Upper lobe of left lung (tissue), 6 donors: Measurements from ENCODE around the gene POFUT2. TPM values are rescaled to one million over a fixed set of nuclear protein-coding genes. Genes with fewer than 3 reads are reported as not detected.

ENCODE experiments used
- ATAC-seq, 2 donors: fragments of 200-7000 bp; cut with Tn5 transposase; one replicate each; pipeline ENCODE4 v1.9.1; 2022; ENCODE audit warnings: mild to moderate bottlenecking in 2 of 2, moderate library complexity in 2 of 2; ENCODE audit not compliant: low FRiP score in 2 of 2
- DNase-seq, 2 donors: peaks; one replicate each; pipeline ENCODE4 v3.0.0-alpha.2; 2019 to 2020
- H3K27ac ChIP-seq, 4 donors: fragments of 200-600 bp; sonication (generic); one replicate each; pipeline ENCODE4 v1.5.1; 2016 to 2019
- H3K27me3 ChIP-seq, 4 donors: fragments of 200-600 bp; sonication (generic); one replicate each; pipeline ENCODE4 v1.5.1; 2017 to 2019
- H3K36me3 ChIP-seq, 4 donors: fragments of 200-600 bp; sonication (generic); one replicate each; pipeline ENCODE4 v1.5.1; 2016 to 2019
- H3K4me1 ChIP-seq, 4 donors: fragments of 200-600 bp; sonication (generic); one replicate each; pipeline ENCODE4 v1.5.1; 2018 to 2019
- H3K4me3 ChIP-seq, 4 donors: fragments of 200-600 bp; sonication (generic); one replicate each; pipeline ENCODE4 v1.5.1; 2017 to 2019; ENCODE audit warnings: mild to moderate bottlenecking in 2 of 4, moderate library complexity in 1 of 4
- H3K9me3 ChIP-seq, 4 donors: fragments of 200-600 bp; sonication (generic); one replicate each; pipeline ENCODE4 v1.5.1; 2018 to 2019
- CTCF ChIP-seq, 6 experiments: fragments of 450-650 bp in 4 of 6; fragments of 200-600 bp in 2 of 6; sonication (generic) in 2 of 6; IDR thresholded peaks; one replicate each; pipeline ENCODE4 v1.5.1; 2016 to 2019; ENCODE audit warnings: antibody characterized with exemption in 6 of 6
- EP300 ChIP-seq, 4 donors: sonication (generic); formaldehyde crosslinking; IDR thresholded peaks; one replicate each; pipeline ENCODE4 v1.5.1; 2017; ENCODE audit warnings: antibody characterized with exemption in 4 of 4, control low read depth in 2 of 4
- POLR2A ChIP-seq, 4 donors: fragments of 450-650 bp; IDR thresholded peaks; one replicate each; pipeline ENCODE4 v1.5.1; 2016 to 2017; ENCODE audit warnings: antibody characterized with exemption in 4 of 4, mild to moderate bottlenecking in 2 of 4
- POLR2AphosphoS5 ChIP-seq, 2 donors: sonication (generic); formaldehyde crosslinking; IDR thresholded peaks; one replicate each; pipeline ENCODE4 v1.5.1; 2017; ENCODE audit warnings: antibody characterized with exemption in 2 of 2
- WGBS, 2 donors: methylation state at CpG; one replicate each; pipeline ENCODE4 v1.1.5; 2017 to 2018; 5-methylcytosine and 5-hydroxymethylcytosine counted together
- total RNA-seq, 6 donors: library from RNA; depleted of rRNA in 4 of 6; stranded (reverse); fragments of >200 nt in 4 of 6; gene quantifications; one replicate each; pipeline versions ENCODE4 v1.1.0 to v1.2.1, GENCODE V29; 2016 to 2021
- donor health status: DM: no; HTN: no; CAD: no; lungs with moderate emphysema.
- donor health status: DM: no; HTN: yes; CAD: no; lungs with severe emphysema.

Gene POFUT2
- total RNA-seq, 6 donors from 2014 or later: 19.9 to 89.1 (median 32.5) TPM

DNA sequence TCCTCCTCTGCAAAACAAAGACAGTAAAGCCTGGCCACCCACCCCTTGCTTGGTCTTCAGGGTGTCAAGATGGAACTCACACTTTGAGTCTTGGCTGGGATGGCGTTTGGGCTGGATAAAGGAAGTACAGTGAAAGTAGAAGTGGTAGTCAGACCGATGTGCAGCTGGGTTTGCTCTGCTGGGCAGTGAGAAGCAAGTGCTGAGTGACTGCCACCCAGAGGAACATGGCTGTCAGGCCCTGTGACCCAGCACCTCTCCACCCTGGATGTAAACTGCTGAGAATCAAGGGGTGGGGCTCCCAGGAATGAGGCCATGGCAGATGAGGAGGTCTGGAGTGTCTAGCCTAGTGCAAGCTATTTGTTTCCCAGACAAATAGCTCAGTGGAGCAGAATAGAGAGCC, 51.2 kb downstream of the POFUT2 start:
- TF ChIP-seq EP300 (IDR thresholded peaks at IDR 0.05) (no peak), CTCF (IDR thresholded peaks at IDR 0.05) (no peak), POLR2AphosphoS5 (IDR thresholded peaks at IDR 0.05) (no peak), POLR2A (IDR thresholded peaks at IDR 0.05) (no peak)
- WGBS, 2 donors: 21 to 48% methylated on average over 2 of the region's 2 CpGs

DNA sequence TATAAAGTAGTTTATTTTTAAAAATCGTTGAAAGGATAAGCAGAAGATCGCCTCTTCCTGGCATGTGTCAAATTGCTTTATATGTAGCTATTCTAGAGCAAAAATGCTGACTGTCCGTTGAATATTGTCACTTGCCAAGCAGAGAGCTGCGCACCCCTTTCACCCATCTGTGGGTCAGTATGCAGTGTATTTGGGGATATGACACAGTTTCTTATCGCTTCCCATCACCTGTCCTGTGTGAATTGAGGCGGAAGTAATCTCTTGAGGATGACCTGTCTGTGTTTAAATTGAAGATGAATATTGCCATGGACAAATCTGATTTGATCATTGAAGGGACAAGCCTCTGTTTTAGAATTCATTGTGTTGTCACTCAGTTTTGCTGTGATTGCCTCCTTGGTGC, 52.2 kb downstream of the POFUT2 start:
- no peak for TF ChIP-seq POLR2A (IDR thresholded peaks at IDR 0.05)
- no peak for TF ChIP-seq EP300 (IDR thresholded peaks at IDR 0.05)
- no peak for TF ChIP-seq POLR2AphosphoS5 (IDR thresholded peaks at IDR 0.05)
- no peak for TF ChIP-seq CTCF (IDR thresholded peaks at IDR 0.05)
- no peak overlapping the region for H3K4me3 ChIP-seq
- H3K27ac ChIP-seq: no peak overlapping the region
- no peaks in the 10 kb centered on the region for H3K4me1 ChIP-seq
- H3K9me3 ChIP-seq: no peaks in the 10 kb centered on the region
- no peak for DNase-seq
- H3K27me3 ChIP-seq: peaks cover 0 to 7% (median 0%) of the 10 kb centered on the region in 4 donors
- WGBS, 2 donors: 71 to 80% methylated on average over 6 of the region's 6 CpGs
- no peak for ATAC-seq
- H3K36me3 ChIP-seq: no peaks in the 10 kb centered on the region

More for the DNA sequence above, 51.2 kb downstream of the POFUT2 start:
- ATAC-seq (no peak), DNase-seq (no peak)
- Histone ChIP-seq H3K36me3 (no peaks in the 10 kb centered on the region), H3K4me1 (no peaks in the 10 kb centered on the region), H3K4me3 (no peak overlapping the region), H3K27me3 (peaks cover 0 to 7% (median 0%) of the 10 kb centered on the region in 4 donors), H3K9me3 (peaks cover 0 to 4% (median 2%) of the 10 kb centered on the region in 4 donors), H3K27ac (no peak overlapping the region)

DNA sequence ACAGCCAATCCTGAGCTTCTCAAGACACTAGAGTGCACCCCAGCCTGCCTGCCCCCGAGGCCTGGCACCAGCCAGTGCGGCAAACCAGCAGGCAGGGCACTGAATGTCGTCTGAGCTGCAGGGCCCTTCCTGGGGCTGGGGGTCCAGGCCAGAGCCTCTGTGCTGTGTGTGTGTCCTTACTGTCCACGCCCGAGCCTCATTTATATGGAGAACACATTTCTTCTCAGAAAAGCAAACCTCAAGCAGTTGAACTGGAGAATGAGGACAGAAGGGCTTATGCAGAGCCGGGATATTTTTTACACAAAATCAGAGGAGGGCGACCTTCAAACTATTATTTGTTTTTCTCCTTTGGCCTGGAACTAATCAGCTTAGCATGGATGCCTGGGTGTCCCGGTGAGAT, 52.7 kb downstream of the POFUT2 start:
- Histone ChIP-seq H3K27me3 (peaks cover 0 to 7% (median 0%) of the 10 kb centered on the region in 4 donors), H3K4me3 (no peak overlapping the region), H3K36me3 (no peaks in the 10 kb centered on the region), H3K4me1 (no peaks in the 10 kb centered on the region), H3K27ac (no peak overlapping the region), H3K9me3 (no peaks in the 10 kb centered on the region)
- ATAC-seq (no peak), DNase-seq (no peak)
- 79 to 84% methylated on average over 5 to 8 of the region's 8 CpGs for WGBS, 2 donors
- no peak for TF ChIP-seq POLR2A (IDR thresholded peaks at IDR 0.05)
- TF ChIP-seq EP300 (IDR thresholded peaks at IDR 0.05): no peak
- TF ChIP-seq CTCF (IDR thresholded peaks at IDR 0.05): no peak
- no peak for TF ChIP-seq POLR2AphosphoS5 (IDR thresholded peaks at IDR 0.05)

- DNase-seq: peak in 1 of 2 donors; percentile 69
- 83 to 87% methylated on average over 21 to 28 of the region's 28 CpGs for WGBS, 2 donors
- no peaks in the 10 kb centered on the region for H3K36me3 ChIP-seq
- no peak for ATAC-seq
- no peaks in the 10 kb centered on the region for H3K4me1 ChIP-seq
- no peak overlapping the region for H3K27ac ChIP-seq
- no peak for TF ChIP-seq CTCF (IDR thresholded peaks at IDR 0.05)
- no peak for TF ChIP-seq POLR2A (IDR thresholded peaks at IDR 0.05)
- TF ChIP-seq POLR2AphosphoS5 (IDR thresholded peaks at IDR 0.05): no peak
- TF ChIP-seq EP300 (IDR thresholded peaks at IDR 0.05): no peak
- no peaks in the 10 kb centered on the region for H3K9me3 ChIP-seq
- peaks cover 0 to 7% (median 0%) of the 10 kb centered on the region in 4 donors for H3K27me3 ChIP-seq
- H3K4me3 ChIP-seq: no peak overlapping the region
Measured at GRCh38 chr21:45234127-45234526, 53.6 kb downstream of the POFUT2 start.

- peaks cover 0 to 7% (median 0%) of the 10 kb centered on the region in 4 donors for H3K27me3 ChIP-seq
- no peaks in the 10 kb centered on the region for H3K36me3 ChIP-seq
- no peaks in the 10 kb centered on the region for H3K9me3 ChIP-seq
- no peak overlapping the region for H3K27ac ChIP-seq
- ATAC-seq (no peak), DNase-seq (no peak)
- TF ChIP-seq CTCF (IDR thresholded peaks at IDR 0.05) (no peak), POLR2AphosphoS5 (IDR thresholded peaks at IDR 0.05) (no peak), EP300 (IDR thresholded peaks at IDR 0.05) (no peak), POLR2A (IDR thresholded peaks at IDR 0.05) (no peak)
- WGBS, 2 donors: 86 to 90% methylated on average over 3 of the region's 3 CpGs
- no peak overlapping the region for H3K4me3 ChIP-seq
- H3K4me1 ChIP-seq: no peaks in the 10 kb centered on the region
Measured at GRCh38 chr21:45231705-45232104, 56.0 kb downstream of the POFUT2 start.
